Measurements from ENCODE around the gene TBL1Y.
"Not testable (repeated sequence)": the region's sequence is repeated elsewhere in the genome, so short reads cannot be mapped to it uniquely, and the experiment has no call there.

Gene TBL1Y

GRCh38 chrY:6910372-6911252, at the start of gene TBL1Y:
TBL1Y (plus strand) TSS chrY:6910697; CDS start chrY:7025085, 114,388 bp downstream.
- DNase-seq = peak in 11 of 51 donors; percentile 0 to 3 (median 0)

- no peak for DNase-seq
Measured at GRCh38 chrY:6894496-6894895, 16.0 kb upstream of the TBL1Y start.

GRCh38 chrY:6895236-6895635, 15.3 kb upstream of the TBL1Y start:
- DNase-seq = no peak

GRCh38 chrY:6902116-6902515, 8.4 kb upstream of the TBL1Y start:
- DNase-seq = not testable (repeated sequence)

GRCh38 chrY:6907591-6907990, 2.9 kb upstream of the TBL1Y start:
- DNase-seq = no peak

GRCh38 chrY:6908021-6908420, 2.5 kb upstream of the TBL1Y start:
- DNase-seq = not testable (repeated sequence)

GRCh38 chrY:6909118-6909521, 1.4 kb upstream of the TBL1Y start:
- DNase-seq = peak in 2 of 51 donors; percentile 0 to 1

GRCh38 chrY:6909856-6910255, 641 bp upstream of the TBL1Y start:
- DNase-seq = no peak

- DNase-seq = no peak
Measured at GRCh38 chrY:6911253-6911881, 870 bp downstream of the TBL1Y start, which contains the start of gene AMELY. AMELY (minus strand) TSS chrY:6911752; CDS start chrY:6872608, 39,144 bp downstream.

GRCh38 chrY:6913362-6913761, 2.9 kb downstream of the TBL1Y start:
- no peak for DNase-seq

- DNase-seq = no peak
Measured at GRCh38 chrY:6921061-6921460, 10.6 kb downstream of the TBL1Y start.

- peak in 1 of 51 donors; percentile 0 for DNase-seq
Measured at GRCh38 chrY:6928265-6928664, 17.8 kb downstream of the TBL1Y start.

- DNase-seq = no peak
Measured at GRCh38 chrY:6929237-6929636, 18.7 kb downstream of the TBL1Y start.

GRCh38 chrY:6931779-6932396, 21.4 kb downstream of the TBL1Y start:
- no peak for DNase-seq

GRCh38 chrY:6935497-6935896, 25.0 kb downstream of the TBL1Y start:
- DNase-seq = no peak

- DNase-seq = no peak
Measured at GRCh38 chrY:6947695-6948094, 37.2 kb downstream of the TBL1Y start.

GRCh38 chrY:6948378-6948777, 37.9 kb downstream of the TBL1Y start:
- DNase-seq = no peak

GRCh38 chrY:6949947-6950346, 39.5 kb downstream of the TBL1Y start:
- no peak for DNase-seq

- peak in 11 of 51 donors; percentile 0 to 17 (median 1) for DNase-seq
Measured at GRCh38 chrY:6964732-6965131, 54.2 kb downstream of the TBL1Y start.

GRCh38 chrY:6966521-6966920, 56.0 kb downstream of the TBL1Y start:
- no peak for DNase-seq

- no peak for DNase-seq
Measured at GRCh38 chrY:6967736-6968135, 57.2 kb downstream of the TBL1Y start.

- no peak for DNase-seq
Measured at GRCh38 chrY:6968191-6968590, 57.7 kb downstream of the TBL1Y start.

All from hypothalamus (tissue), 51 donors.